GM19023 (cell line): ENCODE data around the gene RFESD.

ENCODE experiments used
- ATAC-seq: cut with Tn5 transposase; IDR thresholded peaks from one replicate; pipeline ENCODE4 v1.9.1; 2021; ENCODE audit warnings: mild to moderate bottlenecking, moderate library complexity; ENCODE audit not compliant: unreplicated experiment

Gene RFESD

GRCh38 chr5:95646569-95647431 lies at the start of gene RFESD:
RFESD (plus strand) TSS chr5:95646777; CDS start chr5:95652272, 5,495 bp downstream.
- peak; percentile 97 for ATAC-seq

- ATAC-seq: no peak
Measured at GRCh38 chr5:95599252-95599651, 47.3 kb upstream of the RFESD start.

GRCh38 chr5:95600557-95600956 lies 46.0 kb upstream of the RFESD start:
- ATAC-seq: no peak

- no peak for ATAC-seq
Measured at GRCh38 chr5:95605786-95606185, 40.8 kb upstream of the RFESD start.

GRCh38 chr5:95606419-95606818 lies 40.2 kb upstream of the RFESD start:
- no peak for ATAC-seq

GRCh38 chr5:95609711-95610110 lies 36.9 kb upstream of the RFESD start:
- no peak for ATAC-seq

- ATAC-seq: no peak
Measured at GRCh38 chr5:95610546-95610945, 36.0 kb upstream of the RFESD start.

- ATAC-seq: no peak
Measured at GRCh38 chr5:95611396-95611795, 35.2 kb upstream of the RFESD start.

- ATAC-seq: no peak
Measured at GRCh38 chr5:95613514-95613913, 33.1 kb upstream of the RFESD start.

- ATAC-seq: no peak
Measured at GRCh38 chr5:95615164-95615467, 31.5 kb upstream of the RFESD start.

- ATAC-seq: no peak
Measured at GRCh38 chr5:95617057-95617456, 29.5 kb upstream of the RFESD start.

GRCh38 chr5:95619096-95619495 lies 27.5 kb upstream of the RFESD start:
- ATAC-seq: no peak

GRCh38 chr5:95619514-95620029 lies 27.0 kb upstream of the RFESD start:
- ATAC-seq: no peak

- peak; percentile 69 for ATAC-seq
Measured at GRCh38 chr5:95620030-95620869, 26.3 kb upstream of the RFESD start, which contains the start of gene GPR150. GPR150 (plus strand) TSS chr5:95620087; CDS start chr5:95620276, 189 bp downstream.

GRCh38 chr5:95620870-95621838 lies 25.4 kb upstream of the RFESD start:
- ATAC-seq: peak; percentile 51

- no peak for ATAC-seq
Measured at GRCh38 chr5:95621839-95622629, 24.5 kb upstream of the RFESD start.

GRCh38 chr5:95623706-95624105 lies 22.9 kb upstream of the RFESD start:
- ATAC-seq: no peak

GRCh38 chr5:95624368-95624767 lies 22.2 kb upstream of the RFESD start:
- ATAC-seq: no peak

GRCh38 chr5:95626701-95627100 lies 19.9 kb upstream of the RFESD start:
- no peak for ATAC-seq
